ENCODE data around the gene ZMIZ1.

The ZMIZ1 gene

GRCh38 chr10:79140855-79141254 is 72.1 kb downstream of the ZMIZ1 start:
- no peak for DNase-seq

- DNase-seq: no peak
These were observed 73.3 kb downstream of the ZMIZ1 start for GRCh38 chr10:79142064-79142491.

- DNase-seq: no peak
These were observed 74.0 kb downstream of the ZMIZ1 start for GRCh38 chr10:79142522-79143309.

GRCh38 chr10:79143879-79144278 is 75.1 kb downstream of the ZMIZ1 start:
- DNase-seq: no peak

- DNase-seq: no peak
These were observed 75.8 kb downstream of the ZMIZ1 start for GRCh38 chr10:79144351-79145173.

GRCh38 chr10:79145174-79145483 is 76.4 kb downstream of the ZMIZ1 start:
- DNase-seq: no peak

GRCh38 chr10:79145517-79146470 is 77.0 kb downstream of the ZMIZ1 start:
- no peak for DNase-seq

- no peak for DNase-seq
These were observed 77.9 kb downstream of the ZMIZ1 start for GRCh38 chr10:79146611-79147130.

GRCh38 chr10:79147306-79147705 is 78.5 kb downstream of the ZMIZ1 start:
- no peak for DNase-seq

GRCh38 chr10:79147796-79148451 is 79.2 kb downstream of the ZMIZ1 start:
- DNase-seq: no peak

GRCh38 chr10:79148452-79149344 is 79.9 kb downstream of the ZMIZ1 start:
- DNase-seq: no peak

- DNase-seq: no peak
These were observed 80.5 kb downstream of the ZMIZ1 start for GRCh38 chr10:79149345-79149661.

- no peak for DNase-seq
These were observed 81.1 kb downstream of the ZMIZ1 start for GRCh38 chr10:79149662-79150443.

GRCh38 chr10:79150444-79150754 is 81.6 kb downstream of the ZMIZ1 start:
- DNase-seq: no peak

GRCh38 chr10:79152423-79152817 is 83.7 kb downstream of the ZMIZ1 start:
- no peak for DNase-seq

- DNase-seq: no peak
These were observed 85.0 kb downstream of the ZMIZ1 start for GRCh38 chr10:79153745-79154144.

- no peak for DNase-seq
These were observed 86.7 kb downstream of the ZMIZ1 start for GRCh38 chr10:79155301-79156081.

- no peak for DNase-seq
These were observed 87.8 kb downstream of the ZMIZ1 start for GRCh38 chr10:79156334-79157274.

GRCh38 chr10:79158004-79158340 is 89.2 kb downstream of the ZMIZ1 start:
- DNase-seq: no peak

Measured in NCI-H187 (cell line).